ENCODE data around the gene ZNF385A.

The ZNF385A gene

GRCh38 chr12:54394281-54394719, 9.8 kb upstream of the ZNF385A start:
- in situ Hi-C loops (cut with MboI; ENCODE audit: low sequenced_read_pairs), result no loop called here

GRCh38 chr12:54393743-54394142, 9.2 kb upstream of the ZNF385A start:
- in situ Hi-C loops (cut with MboI; ENCODE audit: low sequenced_read_pairs), result no loop called here

GRCh38 chr12:54393207-54393609, 8.7 kb upstream of the ZNF385A start:
- in situ Hi-C loops (cut with MboI; ENCODE audit: low sequenced_read_pairs), result no loop called here

- in situ Hi-C loops (cut with MboI; ENCODE audit: low sequenced_read_pairs), result no loop called here
Measured at GRCh38 chr12:54392485-54393206, 8.1 kb upstream of the ZNF385A start.

GRCh38 chr12:54390668-54391551, 6.4 kb upstream of the ZNF385A start:
- in situ Hi-C loops (cut with MboI; ENCODE audit: low sequenced_read_pairs), result no loop called here

DNA sequence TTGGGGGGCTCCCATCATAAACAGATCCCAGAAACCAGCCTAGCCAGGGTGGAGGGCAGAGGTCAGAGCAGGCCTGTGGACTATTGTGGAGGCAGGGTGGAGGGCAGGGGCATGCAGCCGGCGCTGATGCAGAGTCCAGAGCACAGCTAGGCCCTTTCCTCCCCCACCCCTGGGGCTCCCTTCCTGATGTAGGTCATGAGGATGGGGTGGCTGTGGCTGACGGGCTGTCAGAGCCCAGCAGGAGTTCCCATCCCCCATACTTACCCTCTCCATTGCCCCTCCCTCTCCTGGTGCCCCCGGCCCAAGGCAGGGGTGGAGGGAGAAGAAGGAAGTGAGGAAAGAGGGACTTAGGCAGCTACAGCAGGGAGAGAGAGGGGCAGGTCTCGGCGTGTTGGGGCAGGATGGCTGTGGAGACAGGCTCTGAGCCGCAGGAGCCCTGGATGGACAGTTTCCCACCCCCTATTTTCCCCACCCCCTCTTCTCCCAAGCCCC, 5.7 kb upstream of the ZNF385A start:
- in situ Hi-C loops (cut with MboI; ENCODE audit: low sequenced_read_pairs), result no loop called here

DNA sequence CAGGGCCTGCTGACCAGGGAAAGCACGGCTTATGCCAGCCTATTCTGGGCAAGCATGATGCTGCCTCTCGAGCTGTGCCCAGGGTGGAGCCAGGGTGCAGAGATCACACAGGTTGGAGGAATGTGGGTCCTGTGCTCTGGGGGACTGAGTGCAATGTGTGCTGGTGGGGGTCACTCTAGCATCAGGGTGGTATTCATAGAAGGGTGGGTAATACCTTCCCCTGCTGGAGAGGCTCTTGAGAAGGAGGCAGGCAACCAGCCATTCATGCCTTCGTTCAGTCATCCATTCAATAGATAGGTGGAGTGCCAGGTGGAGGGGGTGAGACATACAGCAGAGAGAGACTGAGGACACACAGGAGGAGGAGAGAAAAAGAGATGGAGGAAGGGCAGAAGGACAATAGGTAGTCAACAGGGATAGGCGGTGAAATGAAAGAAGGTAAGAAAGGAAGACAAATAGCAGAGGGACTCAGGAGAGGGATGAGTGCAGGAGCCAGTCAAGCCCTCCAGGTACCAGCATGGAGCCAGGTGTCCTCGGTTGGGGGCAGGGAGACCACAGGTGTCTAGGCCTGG, 5.2 kb upstream of the ZNF385A start:
- in situ Hi-C loops (cut with MboI; ENCODE audit: low sequenced_read_pairs), result no loop called here

- in situ Hi-C loops (cut with MboI; ENCODE audit: low sequenced_read_pairs), result no loop called here
Measured at GRCh38 chr12:54389134-54389508, 4.6 kb upstream of the ZNF385A start.

DNA sequence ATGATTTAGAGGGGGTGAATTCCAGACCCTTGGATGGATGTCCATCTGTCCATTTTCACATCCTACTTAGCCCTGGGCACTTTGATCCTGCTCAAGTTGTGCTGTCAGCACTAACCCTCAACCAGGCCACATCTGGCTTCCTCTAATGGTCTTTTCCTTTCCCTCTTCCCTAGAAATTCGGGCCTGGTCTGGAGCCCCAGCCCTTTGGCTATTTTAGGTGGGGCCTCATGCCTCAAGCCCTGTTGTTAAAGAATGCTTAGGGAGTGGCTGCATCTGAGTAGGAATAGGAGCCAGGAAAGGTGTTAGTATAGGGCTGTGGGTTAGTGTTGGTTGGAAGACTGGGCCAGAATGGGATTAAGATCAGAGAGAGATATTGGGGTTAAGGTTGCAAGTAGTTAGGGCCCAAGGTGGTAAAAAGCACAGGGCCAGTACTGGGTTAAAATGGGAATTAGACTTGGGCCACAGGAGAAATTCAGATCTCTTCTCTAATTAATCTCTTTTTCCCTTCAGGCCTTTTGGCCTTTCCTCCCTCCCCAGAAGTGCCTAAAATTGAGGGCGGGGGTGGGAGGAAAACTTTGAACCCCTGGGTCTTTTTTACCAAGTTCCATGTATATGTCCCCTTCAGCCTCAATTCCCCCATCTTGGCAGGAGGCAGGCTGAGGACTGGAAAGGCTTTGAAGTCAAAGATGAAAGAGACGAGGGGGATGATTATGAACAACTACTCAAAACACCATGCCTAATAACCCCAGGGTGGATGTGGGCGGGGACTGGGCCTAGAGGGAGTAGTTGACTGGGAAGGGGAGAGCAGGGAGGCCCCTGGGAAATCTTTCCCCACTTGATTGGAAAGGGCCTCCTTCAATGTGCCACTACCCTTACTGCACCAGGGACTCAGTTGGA, 4.0 kb upstream of the ZNF385A start:
- in situ Hi-C loops (cut with MboI; ENCODE audit: low sequenced_read_pairs), result no loop called here

GRCh38 chr12:54387114-54387467, 2.6 kb upstream of the ZNF385A start:
- in situ Hi-C loops (cut with MboI; ENCODE audit: low sequenced_read_pairs), result no loop called here

DNA sequence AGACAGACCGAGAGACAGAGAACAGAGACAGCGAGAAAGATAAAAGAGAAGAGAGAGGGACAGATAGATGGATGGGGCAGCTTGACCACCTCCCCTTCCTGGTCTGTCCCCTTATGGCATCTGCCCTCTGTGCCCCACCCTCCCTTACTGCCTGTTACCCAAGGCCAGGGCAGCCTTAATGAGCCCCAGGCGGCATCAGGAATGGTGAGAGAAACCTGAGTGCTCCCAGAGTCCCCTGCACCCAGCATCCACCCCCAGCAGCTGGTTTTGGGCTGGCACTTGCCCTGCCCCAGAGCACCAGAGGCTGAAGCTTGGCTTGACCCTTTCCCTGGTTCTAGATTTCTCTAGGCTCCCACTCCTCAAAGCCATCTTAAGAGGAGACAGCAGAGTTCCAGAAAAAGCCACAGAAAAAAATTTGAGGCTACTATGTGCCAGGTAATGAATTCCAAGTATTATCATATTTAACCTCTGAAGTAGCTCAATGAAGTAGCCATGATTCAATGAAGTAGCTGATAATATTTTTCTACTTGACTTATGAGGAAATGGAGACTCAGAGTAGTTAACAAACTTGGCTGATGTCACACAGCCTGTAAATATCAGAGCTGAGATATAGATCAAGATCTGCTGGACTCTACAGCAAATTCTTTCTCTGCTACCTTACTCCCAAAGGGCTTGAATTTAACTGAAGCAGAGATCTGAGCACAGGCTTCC, 2.0 kb upstream of the ZNF385A start:
- in situ Hi-C loops (cut with MboI; ENCODE audit: low sequenced_read_pairs), result no loop called here

- in situ Hi-C loops (cut with MboI; ENCODE audit: low sequenced_read_pairs), result no loop called here
Measured at GRCh38 chr12:54385251-54385914, 850 bp upstream of the ZNF385A start.

DNA sequence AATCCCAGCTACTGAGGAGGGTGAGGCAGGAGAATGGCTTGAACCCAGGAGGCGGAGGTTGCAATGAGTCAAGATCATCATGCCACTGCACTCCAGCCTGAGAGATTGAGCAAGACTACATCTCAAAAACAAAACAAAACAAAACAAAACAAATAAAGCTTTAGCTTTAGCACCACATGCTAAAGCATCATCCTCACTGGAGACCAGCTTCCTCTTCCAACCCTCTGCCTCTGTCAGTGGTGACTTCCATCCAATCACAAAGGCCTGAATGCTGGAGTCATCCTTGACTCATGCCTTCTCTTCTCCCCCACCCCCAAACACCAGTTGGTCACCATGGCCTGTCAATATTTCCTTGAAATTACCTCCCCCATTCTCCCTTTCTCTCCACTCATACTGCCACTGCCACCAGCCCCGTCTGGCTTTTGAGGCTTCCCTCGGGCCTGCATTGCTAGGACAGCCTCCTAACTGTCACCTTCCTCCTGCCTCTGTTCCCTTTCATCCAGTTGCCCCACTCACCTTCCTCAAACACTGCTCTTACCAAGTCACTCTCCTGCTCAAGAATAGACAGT, 1.4 kb downstream of the ZNF385A start:
- in situ Hi-C loops (cut with MboI; ENCODE audit: low sequenced_read_pairs), result no loop called here

DNA sequence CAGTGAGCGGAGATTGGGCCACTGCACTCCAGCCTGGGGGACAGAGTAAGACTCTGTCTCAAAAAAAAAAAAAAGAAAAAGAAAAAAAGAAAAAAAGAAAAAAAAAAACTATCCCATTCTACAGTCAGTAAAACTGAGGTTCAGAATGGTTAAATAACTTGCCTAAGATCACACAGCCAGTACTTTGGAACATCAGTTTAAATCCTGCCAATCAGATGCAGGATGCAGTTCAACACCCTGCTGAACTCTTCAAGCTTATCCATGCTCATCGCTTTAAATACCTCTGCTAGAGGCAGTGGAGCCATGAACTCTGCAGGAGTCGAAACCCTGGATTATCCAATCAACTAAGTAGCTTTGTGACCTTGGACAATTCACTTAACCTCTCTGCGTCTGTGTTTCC, 3.4 kb downstream of the ZNF385A start:
- in situ Hi-C loops (cut with MboI; ENCODE audit: low sequenced_read_pairs), result no loop called here

- in situ Hi-C loops (cut with MboI; ENCODE audit: low sequenced_read_pairs), result loop anchor here (10.0 kb wide), 1 partner anchor 385 kb away; no protein-coding TSS in a partner anchor
Measured at GRCh38 chr12:54379398-54380201, 4.9 kb downstream of the ZNF385A start.

DNA sequence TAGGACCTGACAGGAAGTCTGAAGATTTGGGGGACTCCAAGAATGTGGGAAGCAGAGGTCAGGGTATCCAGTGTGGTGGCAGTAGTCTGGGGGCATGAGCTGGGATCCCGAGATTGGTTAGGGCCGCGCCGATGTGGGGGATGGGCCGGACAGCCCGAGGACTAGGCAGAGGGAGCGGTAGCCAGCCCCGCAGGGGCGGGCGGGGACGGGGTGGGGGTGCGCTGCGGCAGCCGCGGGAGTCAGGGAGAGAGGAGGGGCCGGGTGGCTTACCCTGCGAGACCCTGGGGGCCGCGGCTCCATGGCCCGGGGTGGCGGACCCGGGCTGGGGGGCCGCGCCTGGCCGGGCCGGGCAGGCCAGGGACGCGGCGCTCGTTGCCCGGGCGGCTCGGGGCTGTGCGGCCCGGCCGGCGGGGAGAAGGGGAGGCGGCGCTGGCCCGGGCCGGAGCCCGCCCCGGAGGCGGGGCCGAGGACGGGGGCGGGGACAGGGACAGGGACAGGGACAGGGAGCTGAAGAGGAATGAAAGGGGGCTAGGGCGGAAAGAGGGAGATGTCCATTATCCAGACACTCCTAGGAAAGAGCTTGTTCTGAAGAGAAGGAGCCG, 5.6 kb downstream of the ZNF385A start:
- in situ Hi-C loops (cut with MboI; ENCODE audit: low sequenced_read_pairs), result loop anchor here (10.0 kb wide), 1 partner anchor 384 kb away; no protein-coding TSS in a partner anchor

DNA sequence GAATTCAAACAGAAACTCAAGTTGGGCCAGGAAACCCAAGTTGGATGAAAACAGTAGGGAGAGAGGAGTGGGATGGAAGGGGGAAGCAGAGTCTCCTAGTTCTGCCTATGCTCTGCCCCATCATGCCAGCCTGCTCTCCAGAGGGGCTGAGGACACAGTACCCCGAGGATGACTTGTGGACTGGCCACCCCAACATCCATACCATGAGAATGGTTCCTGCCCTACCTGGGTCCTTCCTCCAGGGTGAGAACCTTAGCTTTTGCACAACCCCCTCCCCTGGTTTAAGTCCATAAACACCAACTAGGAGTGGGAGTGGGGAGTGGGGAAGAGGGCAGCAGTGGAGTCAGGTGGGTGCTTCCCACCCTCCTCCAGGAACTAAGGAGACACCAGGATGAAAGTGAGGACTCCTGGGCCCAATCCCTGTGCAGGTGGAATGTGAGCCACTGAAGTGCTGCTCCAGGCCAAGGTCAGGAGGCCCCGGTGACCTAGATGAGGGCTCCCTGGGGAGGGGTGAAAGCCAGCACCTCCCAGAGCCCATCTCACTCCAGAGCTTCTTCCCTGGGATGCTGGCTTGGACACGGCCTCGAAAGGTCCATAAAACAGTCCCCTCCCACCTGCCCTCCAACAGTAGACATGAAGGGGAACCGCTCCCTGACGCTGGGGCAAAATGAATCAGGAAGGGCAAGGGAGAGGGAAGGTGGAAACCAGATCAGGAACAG, 6.6 kb downstream of the ZNF385A start:
- in situ Hi-C loops (cut with MboI; ENCODE audit: low sequenced_read_pairs), result loop anchor here (10.0 kb wide), 1 partner anchor 383 kb away; no protein-coding TSS in a partner anchor
